HFF-Myc (cell line): ENCODE results near the gene DRC7.
"Not testable (repeated sequence)": the region's sequence is repeated elsewhere in the genome, so short reads cannot be mapped to it uniquely, and the experiment has no call there.

Source experiments
- DNase-seq: peaks from one replicate; pipeline ENCODE4 v3.0.0-alpha.2; 2011; ENCODE audit warnings: low read depth; ENCODE audit errors: extremely low read depth
- H3K4me3 ChIP-seq: replicated peaks from 2 replicates; pipeline ENCODE4 v1.5.1; 2011; ENCODE audit warnings: low read depth, mild to moderate bottlenecking, control low read depth, low read length
- TF ChIP-seq, protein P1 (sequence below): IDR thresholded peaks from 2 replicates; pipeline ENCODE4 v1.5.1; 2012; ENCODE audit warnings: mild to moderate bottlenecking, low read depth, low read length, control low read depth; ENCODE audit errors: missing control alignments

DRC7 gene

DNA sequence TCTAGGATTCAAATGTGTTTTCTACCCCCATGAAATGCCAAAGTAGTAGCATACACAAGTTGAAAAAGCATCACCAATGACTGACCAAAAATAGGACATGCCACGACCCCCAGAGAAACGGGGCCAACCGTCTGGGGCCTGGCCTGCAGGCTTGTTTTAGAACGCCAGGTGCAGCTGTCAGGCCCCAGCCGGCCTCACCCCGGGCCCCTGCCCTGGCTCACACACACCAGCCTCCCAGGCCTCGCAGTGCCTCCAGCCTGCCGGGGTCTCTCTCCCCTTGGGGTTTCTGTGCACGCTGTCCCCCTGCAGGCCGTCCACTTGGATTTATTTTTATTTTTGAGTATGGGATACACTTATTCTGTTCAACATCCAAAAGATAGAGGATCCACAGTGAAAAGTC lies 48.9 kb downstream of the DRC7 start:
- no peak for DNase-seq
- TF ChIP-seq, protein P1, sequence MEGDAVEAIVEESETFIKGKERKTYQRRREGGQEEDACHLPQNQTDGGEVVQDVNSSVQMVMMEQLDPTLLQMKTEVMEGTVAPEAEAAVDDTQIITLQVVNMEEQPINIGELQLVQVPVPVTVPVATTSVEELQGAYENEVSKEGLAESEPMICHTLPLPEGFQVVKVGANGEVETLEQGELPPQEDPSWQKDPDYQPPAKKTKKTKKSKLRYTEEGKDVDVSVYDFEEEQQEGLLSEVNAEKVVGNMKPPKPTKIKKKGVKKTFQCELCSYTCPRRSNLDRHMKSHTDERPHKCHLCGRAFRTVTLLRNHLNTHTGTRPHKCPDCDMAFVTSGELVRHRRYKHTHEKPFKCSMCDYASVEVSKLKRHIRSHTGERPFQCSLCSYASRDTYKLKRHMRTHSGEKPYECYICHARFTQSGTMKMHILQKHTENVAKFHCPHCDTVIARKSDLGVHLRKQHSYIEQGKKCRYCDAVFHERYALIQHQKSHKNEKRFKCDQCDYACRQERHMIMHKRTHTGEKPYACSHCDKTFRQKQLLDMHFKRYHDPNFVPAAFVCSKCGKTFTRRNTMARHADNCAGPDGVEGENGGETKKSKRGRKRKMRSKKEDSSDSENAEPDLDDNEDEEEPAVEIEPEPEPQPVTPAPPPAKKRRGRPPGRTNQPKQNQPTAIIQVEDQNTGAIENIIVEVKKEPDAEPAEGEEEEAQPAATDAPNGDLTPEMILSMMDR = no peak
- no peak overlapping the region for H3K4me3 ChIP-seq

DNA sequence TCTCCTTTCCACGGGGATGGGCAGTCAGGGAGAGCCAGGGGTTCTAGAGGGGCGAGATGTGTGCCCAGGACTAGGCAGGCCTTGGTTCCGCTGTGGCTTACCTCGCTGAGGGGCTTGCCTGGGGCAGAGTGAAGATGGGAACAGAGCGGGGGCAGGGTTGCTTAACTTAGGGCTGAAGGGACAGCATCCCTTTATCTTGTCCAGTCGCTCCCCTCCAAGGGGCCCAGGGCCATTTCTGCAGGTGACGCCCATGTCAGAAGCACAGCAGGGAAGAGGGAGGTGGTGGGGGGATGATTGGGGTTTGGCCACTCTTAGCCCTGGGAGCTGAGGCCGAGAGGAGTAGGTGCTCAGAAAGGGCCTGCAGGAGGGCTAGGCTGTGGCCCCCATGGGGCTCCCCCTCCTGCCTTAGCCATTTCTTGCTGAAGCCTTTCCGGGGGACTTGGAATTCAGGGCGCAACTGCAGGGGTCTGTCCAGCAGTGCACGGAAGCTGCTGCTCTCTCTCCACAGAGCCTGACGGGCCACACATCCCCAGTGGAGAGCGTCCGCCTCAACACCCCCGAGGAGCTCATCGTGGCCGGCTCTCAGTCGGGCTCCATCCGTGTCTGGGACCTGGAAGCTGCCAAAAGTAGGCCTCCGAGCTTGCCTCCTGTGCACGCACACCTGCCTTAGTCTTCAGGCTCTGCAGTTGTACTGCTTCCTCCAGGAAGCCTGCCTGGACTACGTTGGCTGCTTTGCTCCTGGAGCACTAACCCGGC lies 49.5 kb downstream of the DRC7 start:
- TF ChIP-seq, protein P1 = no peak
- no peak for DNase-seq

DNA sequence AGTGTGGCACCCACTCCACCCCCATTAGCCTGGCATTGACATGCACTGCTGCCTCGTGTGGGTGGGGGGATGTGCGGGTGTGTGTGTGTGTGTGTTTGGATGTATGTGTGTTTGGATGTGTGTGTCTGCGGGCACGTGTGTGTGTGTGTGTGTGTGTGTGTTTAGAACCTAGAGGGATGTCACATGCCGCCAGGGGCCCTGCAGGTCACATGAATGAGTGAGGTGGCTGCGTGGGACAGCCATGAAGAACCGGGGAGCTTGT lies 50.0 kb downstream of the DRC7 start:
- DNase-seq = no peak
- H3K4me3 ChIP-seq = no peak overlapping the region
- TF ChIP-seq, protein P1 = no peak

More for the DNA sequence above, 49.5 kb downstream of the DRC7 start:
- H3K4me3 ChIP-seq = no peak overlapping the region

DNA sequence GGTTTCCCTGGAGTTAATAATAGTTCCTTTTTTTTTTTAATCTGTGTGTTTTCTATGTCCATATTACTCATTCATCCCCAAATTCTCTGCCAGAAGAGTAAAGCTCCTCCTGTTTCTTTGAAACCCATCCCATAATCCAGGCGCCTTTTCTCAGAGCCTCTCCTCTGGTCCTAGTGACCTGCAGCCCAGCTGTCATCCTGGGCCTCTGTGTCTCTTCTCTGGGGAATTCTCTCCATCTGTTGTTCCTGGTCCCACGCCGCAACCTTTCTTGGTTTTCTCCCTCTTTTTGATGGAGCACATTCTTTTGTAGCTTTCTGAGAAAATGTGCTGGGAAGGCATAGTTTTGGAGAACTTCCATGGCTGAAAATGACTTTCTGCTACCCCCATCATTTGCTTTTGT lies 51.2 kb downstream of the DRC7 start:
- no peak for DNase-seq
- TF ChIP-seq, protein P1 = no peak
- no peak overlapping the region for H3K4me3 ChIP-seq

DNA sequence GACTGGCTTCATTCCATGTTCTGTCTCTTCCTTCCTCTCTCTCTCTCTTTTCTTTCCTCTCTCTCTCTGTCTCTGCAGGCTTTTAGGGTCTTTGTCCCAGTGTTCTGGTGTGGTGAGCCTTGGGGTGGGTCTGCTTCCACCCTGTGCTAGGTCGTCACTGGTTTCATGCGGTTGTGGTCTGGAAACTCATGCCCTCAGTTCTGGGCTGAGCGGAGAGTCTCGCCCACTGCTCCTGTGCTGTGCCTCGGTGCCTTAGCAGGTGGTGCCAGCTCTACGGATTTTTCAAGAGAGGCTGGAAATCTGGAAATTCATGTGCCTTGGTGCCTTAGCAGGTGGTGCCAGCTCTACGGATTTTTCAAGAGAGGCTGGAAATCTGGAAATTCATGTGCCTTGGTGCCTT lies 51.7 kb downstream of the DRC7 start:
- not testable (repeated sequence) for DNase-seq

DNA sequence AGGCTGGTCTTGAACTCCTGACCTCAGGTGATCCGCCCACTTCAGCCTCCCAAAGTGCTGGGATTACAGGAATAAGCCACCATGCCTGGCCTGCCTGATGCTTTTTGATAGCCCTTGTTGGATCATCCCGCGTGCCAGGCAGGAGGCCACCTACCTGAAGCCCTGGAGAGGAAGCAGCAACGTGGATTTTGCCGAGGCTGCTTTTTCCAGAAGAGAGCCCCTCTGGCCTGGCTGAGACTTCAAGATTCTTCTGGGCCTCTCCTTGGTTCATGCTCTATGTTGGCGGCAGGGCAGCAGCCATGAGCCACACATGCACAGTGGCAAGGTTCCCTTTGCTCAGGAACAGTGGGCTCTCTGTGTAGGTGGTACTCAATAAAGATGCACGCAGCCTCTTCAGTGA lies 52.5 kb downstream of the DRC7 start:
- no peak overlapping the region for H3K4me3 ChIP-seq
- TF ChIP-seq, protein P1 = no peak
- no peak for DNase-seq

More for the DNA sequence above, 51.7 kb downstream of the DRC7 start:
- H3K4me3 ChIP-seq = not testable (repeated sequence)

DNA sequence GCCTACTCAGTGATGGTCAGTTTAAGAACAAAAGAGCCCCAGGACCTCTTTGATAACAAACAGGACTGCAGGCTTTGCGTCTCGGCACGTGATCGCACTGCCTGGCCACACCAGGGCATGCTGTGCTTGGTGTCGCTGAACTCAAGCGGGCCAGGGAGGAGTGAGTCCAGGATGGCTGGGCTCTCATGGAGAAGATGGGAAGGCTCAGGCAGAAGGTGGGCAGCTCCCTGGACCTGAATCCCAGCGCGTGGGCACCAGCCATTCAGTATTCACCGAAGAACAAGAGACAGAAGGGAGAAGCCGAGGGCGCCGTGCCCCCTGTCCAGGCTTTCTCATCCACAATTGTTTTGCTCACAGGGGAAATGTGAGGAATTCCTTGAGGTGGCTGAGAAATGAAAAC lies 52.9 kb downstream of the DRC7 start:
- H3K4me3 ChIP-seq = no peak overlapping the region
- TF ChIP-seq, protein P1 = no peak
- no peak for DNase-seq
